Ishikawa (cell line): Measurements from ENCODE around the gene DGKZ.

ENCODE experiments used
- CEBPB ChIP-seq: IDR thresholded peaks from 2 replicates; pipeline ENCODE4 v1.6.1; 2012
- CREB1 ChIP-seq: IDR thresholded peaks from 2 replicates; pipeline ENCODE4 v1.6.1; 2012; ENCODE audit warnings: low read depth
- EGR1 ChIP-seq: IDR thresholded peaks from 2 replicates; pipeline ENCODE4 v1.6.1; 2012
- EP300 ChIP-seq: IDR thresholded peaks from 2 replicates; pipeline ENCODE4 v1.6.1; 2012; ENCODE audit warnings: borderline replicate concordance
- FOXM1 ChIP-seq: IDR thresholded peaks from 2 replicates; pipeline ENCODE4 v1.6.1; 2012; ENCODE audit warnings: low read depth, borderline replicate concordance
- NFIC ChIP-seq: IDR thresholded peaks from 2 replicates; pipeline ENCODE4 v1.6.1; 2012
- RAD21 ChIP-seq: IDR thresholded peaks from 2 replicates; pipeline ENCODE4 v1.6.1; 2012; ENCODE audit warnings: low read depth
- TAF1 ChIP-seq: IDR thresholded peaks from 2 replicates; pipeline ENCODE4 v1.6.1; 2012; ENCODE audit warnings: low read depth, mild to moderate bottlenecking
- TCF12 ChIP-seq: IDR thresholded peaks from 2 replicates; pipeline ENCODE4 v1.6.1; 2012; ENCODE audit warnings: low read depth
- TEAD4 ChIP-seq: IDR thresholded peaks from 2 replicates; pipeline ENCODE4 v1.6.1; 2012
- YY1 ChIP-seq: IDR thresholded peaks from 2 replicates; pipeline ENCODE4 v1.6.1; 2012; ENCODE audit warnings: low read depth
- ZBTB7A ChIP-seq: IDR thresholded peaks from 2 replicates; pipeline ENCODE4 v1.6.1; 2012; ENCODE audit warnings: low read depth
- TF ChIP-seq, protein P1 (sequence below): IDR thresholded peaks from 2 replicates; pipeline ENCODE4 v1.6.1; 2012; ENCODE audit warnings: low read depth, mild to moderate bottlenecking
- TF ChIP-seq, protein P2 (sequence below): IDR thresholded peaks from 2 replicates; pipeline ENCODE4 v1.6.1; 2012
- TF ChIP-seq, protein P3 (sequence below): IDR thresholded peaks from 2 replicates; pipeline ENCODE4 v1.6.1; 2012

Gene DGKZ

DNA sequence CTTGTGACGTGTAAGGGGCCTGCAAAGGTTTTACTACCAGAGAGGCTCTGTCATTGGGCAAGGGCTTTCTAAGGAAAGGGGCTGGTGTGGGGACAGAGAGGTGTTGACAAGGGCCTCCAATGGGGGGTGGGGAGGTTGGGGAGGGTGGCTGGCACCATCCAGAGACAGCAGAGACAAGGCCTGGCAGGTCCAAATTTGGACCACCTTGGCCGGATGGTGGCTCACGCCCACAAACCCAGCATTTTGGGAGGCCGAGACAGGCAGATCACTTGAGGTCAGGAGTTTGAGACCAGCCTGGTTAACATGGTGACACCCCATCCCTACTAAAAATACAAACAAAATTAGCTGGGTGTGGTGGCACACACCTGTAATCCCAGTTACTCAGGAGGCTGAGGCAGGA is 46.5 kb downstream of the DGKZ start:
- TF ChIP-seq YY1 (no peak), ZBTB7A (no peak), TEAD4 (no peak), TAF1 (no peak), FOXM1 (no peak), TCF12 (no peak)
- TF ChIP-seq, protein P1, sequence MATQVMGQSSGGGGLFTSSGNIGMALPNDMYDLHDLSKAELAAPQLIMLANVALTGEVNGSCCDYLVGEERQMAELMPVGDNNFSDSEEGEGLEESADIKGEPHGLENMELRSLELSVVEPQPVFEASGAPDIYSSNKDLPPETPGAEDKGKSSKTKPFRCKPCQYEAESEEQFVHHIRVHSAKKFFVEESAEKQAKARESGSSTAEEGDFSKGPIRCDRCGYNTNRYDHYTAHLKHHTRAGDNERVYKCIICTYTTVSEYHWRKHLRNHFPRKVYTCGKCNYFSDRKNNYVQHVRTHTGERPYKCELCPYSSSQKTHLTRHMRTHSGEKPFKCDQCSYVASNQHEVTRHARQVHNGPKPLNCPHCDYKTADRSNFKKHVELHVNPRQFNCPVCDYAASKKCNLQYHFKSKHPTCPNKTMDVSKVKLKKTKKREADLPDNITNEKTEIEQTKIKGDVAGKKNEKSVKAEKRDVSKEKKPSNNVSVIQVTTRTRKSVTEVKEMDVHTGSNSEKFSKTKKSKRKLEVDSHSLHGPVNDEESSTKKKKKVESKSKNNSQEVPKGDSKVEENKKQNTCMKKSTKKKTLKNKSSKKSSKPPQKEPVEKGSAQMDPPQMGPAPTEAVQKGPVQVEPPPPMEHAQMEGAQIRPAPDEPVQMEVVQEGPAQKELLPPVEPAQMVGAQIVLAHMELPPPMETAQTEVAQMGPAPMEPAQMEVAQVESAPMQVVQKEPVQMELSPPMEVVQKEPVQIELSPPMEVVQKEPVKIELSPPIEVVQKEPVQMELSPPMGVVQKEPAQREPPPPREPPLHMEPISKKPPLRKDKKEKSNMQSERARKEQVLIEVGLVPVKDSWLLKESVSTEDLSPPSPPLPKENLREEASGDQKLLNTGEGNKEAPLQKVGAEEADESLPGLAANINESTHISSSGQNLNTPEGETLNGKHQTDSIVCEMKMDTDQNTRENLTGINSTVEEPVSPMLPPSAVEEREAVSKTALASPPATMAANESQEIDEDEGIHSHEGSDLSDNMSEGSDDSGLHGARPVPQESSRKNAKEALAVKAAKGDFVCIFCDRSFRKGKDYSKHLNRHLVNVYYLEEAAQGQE, result no peak
- TF ChIP-seq, protein P2, sequence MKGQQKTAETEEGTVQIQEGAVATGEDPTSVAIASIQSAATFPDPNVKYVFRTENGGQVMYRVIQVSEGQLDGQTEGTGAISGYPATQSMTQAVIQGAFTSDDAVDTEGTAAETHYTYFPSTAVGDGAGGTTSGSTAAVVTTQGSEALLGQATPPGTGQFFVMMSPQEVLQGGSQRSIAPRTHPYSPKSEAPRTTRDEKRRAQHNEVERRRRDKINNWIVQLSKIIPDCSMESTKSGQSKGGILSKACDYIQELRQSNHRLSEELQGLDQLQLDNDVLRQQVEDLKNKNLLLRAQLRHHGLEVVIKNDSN, result no peak

DNA sequence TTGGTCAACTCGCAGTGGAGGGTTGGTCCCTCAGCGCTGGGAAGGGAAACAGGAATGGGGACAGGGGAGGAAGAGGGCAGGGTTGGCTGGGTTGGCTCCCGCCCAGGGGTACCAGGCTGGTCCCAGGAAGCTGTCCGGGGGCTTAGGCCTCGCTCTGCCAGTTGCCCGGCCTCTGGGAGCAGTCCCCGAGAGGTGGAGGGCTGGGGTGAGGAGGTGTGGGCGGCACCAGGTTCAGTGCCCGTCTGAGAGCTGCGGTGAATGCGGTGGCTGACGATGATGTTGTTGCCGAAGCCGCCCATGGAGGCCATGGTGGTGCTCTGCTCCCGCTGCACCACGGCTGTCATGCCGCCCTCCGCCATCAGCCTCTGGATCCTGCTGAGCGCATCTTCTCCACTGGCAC is 50.3 kb downstream of the DGKZ start:
- TF ChIP-seq, protein P1, result no peak

DNA sequence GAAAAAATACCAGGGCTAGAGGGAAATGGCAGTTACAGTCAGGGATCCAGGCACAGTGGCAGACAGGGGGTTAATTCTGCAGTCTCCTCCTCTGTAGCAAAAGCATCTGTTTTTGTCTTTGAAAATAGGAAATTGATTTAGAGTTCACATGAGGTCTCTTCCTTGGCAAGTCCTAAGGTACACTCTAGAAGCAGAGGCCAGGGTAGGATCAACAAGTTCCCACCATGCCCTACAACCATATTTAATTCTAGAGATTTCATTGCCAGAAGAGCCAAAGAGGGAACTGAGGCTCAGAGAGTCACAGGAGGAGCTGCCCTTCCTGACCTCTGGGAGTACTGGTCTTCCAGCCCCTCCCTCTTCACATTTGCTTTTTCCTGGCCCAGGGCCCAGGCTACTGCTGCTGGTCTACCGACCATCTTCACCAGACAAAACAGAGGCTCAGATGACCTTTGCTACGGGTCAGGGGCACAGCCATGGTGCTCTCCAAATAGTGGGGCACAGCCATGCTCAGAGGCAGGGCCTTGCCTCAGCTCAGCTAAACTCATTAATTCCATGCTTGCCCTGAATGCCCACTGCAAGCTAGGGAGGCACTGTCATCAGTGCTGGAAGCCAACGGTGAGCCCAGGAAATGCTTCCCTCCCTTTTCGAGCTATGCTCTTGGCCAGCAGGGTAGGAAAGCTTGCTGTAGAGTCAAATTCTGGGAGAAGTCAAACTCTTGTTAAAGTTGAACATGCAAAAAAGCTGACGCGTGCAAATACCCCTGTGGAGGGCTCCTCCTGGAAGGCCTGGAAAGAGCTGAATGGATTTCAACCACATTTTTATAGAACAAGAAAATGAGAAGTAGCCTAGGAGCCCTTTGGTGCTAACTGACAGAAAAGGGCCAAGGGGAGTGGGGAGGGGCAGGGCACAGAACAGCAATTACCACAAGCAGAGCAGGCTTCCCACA is 56.0 kb downstream of the DGKZ start:
- TF ChIP-seq CEBPB, result no peak
- TF ChIP-seq, protein P1, result no peak
- TF ChIP-seq FOXM1, result no peak
- TF ChIP-seq YY1, result no peak
- TF ChIP-seq, protein P3, sequence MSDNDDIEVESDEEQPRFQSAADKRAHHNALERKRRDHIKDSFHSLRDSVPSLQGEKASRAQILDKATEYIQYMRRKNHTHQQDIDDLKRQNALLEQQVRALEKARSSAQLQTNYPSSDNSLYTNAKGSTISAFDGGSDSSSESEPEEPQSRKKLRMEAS, result no peak
- TF ChIP-seq NFIC, result no peak
- TF ChIP-seq TEAD4, result no peak
- TF ChIP-seq, protein P2, result no peak
- no peak for TF ChIP-seq EP300
- TF ChIP-seq TAF1, result no peak

DNA sequence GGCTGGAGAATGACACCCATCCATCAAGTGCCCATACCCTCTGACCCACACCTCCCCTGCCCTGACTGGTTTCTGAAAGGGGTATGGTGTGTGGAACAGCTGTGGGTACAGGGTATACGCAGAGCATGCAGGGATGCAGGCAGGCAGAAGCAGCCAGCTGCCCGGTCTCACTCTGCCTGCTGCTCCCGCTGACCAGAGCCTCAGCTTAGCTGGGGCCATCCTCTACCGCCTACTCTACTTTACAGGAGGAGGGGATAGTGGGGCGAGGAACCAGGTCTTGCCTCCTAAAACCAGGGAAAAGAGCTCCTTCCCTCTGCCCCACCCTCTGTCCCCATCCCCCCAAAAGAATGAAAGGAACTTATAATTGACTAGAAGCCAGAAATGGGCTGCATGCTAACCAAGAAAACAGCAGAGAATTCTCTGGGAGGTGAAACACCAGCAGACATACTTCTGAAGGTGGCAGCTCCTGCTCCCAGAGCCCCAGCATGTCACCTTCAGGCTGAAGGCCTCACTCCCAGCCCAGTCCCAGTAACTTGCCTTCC is 57.3 kb downstream of the DGKZ start:
- TF ChIP-seq TEAD4 (no peak), TAF1 (no peak), ZBTB7A (no peak), RAD21 (no peak), EP300 (no peak), FOXM1 (no peak), YY1 (no peak), TCF12 (no peak), EGR1 (no peak), NFIC (no peak), CREB1 (no peak), CEBPB (no peak)
- TF ChIP-seq, protein P3, result no peak
- TF ChIP-seq, protein P2, result no peak
- TF ChIP-seq, protein P1, result no peak
